Duodenal mucosa (tissue), 2 donors: ENCODE results near the gene FLVCR1.

Source experiments
- H3K27ac ChIP-seq: one replicate; pipeline ENCODE4 v1.7.0; 2013; ENCODE audit warnings: low read depth, low read length
- H3K27me3 ChIP-seq, 2 donors: one replicate each; pipeline ENCODE4 v1.7.0; 2013; ENCODE audit warnings: low read length in 2 of 2, control low read depth in 1 of 2; ENCODE audit not compliant: insufficient read depth in 2 of 2, control insufficient read depth in 1 of 2
- H3K36me3 ChIP-seq, 2 donors: one replicate each; pipeline ENCODE4 v1.7.0; 2013; ENCODE audit warnings: low read length in 2 of 2, control low read depth in 1 of 2; ENCODE audit not compliant: insufficient read depth in 2 of 2, control insufficient read depth in 1 of 2
- H3K4me1 ChIP-seq, 2 donors: one replicate each; pipeline ENCODE4 v1.7.0; 2013; ENCODE audit warnings: low read length in 2 of 2, control low read depth in 1 of 2; ENCODE audit not compliant: insufficient read depth in 2 of 2, control insufficient read depth in 1 of 2
- H3K4me3 ChIP-seq, 2 donors: one replicate each; pipeline ENCODE4 v1.7.0; 2013; ENCODE audit warnings: low read length in 2 of 2, low read depth in 1 of 2
- H3K9ac ChIP-seq, 2 donors: one replicate each; pipeline ENCODE4 v1.7.0; 2013; ENCODE audit warnings: low read length in 2 of 2, low read depth in 1 of 2
- H3K9me3 ChIP-seq, 2 donors: one replicate each; pipeline ENCODE4 v1.7.0; 2013; ENCODE audit warnings: low read length in 2 of 2, control low read depth in 1 of 2; ENCODE audit not compliant: control insufficient read depth in 1 of 2

Gene FLVCR1

GRCh38 chr1:212920896-212921295 is 62.8 kb downstream of the FLVCR1 start:
- no peak overlapping the region for H3K9ac ChIP-seq
- no peaks in the 10 kb centered on the region for H3K27me3 ChIP-seq

DNA sequence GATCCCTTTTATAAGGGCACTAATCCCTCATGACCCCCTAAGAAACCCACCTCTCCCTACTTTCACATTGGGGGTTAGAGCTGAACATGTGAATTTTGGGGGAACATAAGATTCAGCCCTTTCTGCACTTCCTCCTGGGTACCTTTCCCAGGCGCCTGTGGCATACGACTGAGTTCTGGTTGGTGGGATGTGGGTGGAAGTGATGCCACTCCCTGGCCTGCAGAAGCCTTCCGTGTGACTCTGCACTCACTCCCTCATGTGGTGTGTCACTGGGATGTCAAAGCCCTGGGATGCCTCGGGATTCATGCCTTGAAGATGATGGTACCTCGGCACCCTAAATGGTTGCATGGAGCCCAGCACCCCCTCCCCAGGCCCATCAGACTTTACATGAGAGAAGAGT is 63.9 kb downstream of the FLVCR1 start:
- H3K27ac ChIP-seq: no peak overlapping the region
- no peaks in the 10 kb centered on the region for H3K4me1 ChIP-seq
- H3K27me3 ChIP-seq: no peaks in the 10 kb centered on the region
- no peaks in the 10 kb centered on the region for H3K9me3 ChIP-seq
- no peak overlapping the region for H3K9ac ChIP-seq
- H3K4me3 ChIP-seq: no peak overlapping the region
- no peaks in the 10 kb centered on the region for H3K36me3 ChIP-seq

More at GRCh38 chr1:212920896-212921295, 62.8 kb downstream of the FLVCR1 start:
- Histone ChIP-seq H3K36me3 (no peaks in the 10 kb centered on the region), H3K4me1 (peaks cover 0 to 3% of the 10 kb centered on the region in 2 donors), H3K9me3 (no peaks in the 10 kb centered on the region), H3K4me3 (no peak overlapping the region), H3K27ac (no peak overlapping the region)

DNA sequence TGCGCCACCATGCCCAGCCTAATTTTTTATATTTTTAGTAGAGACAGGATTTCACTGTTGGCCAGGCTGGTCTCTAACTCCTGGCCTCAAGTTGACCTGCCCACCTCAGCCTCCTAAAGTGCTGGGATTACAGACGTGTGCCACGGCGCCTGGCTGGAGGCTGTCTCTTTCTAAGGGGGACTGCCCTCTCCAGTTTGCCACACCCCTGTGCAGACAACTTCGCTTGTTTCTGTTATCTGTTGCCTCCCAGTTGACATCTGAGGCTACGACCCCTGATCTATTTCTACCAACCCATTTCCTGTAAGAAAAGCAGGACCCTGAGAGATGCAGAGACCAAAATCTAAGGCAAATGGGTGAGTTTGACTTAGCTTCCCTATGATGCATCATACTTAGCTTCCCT is 68.3 kb downstream of the FLVCR1 start:
- Histone ChIP-seq H3K9me3 (no peaks in the 10 kb centered on the region), H3K27ac (no peak overlapping the region), H3K27me3 (no peaks in the 10 kb centered on the region), H3K4me1 (no peaks in the 10 kb centered on the region), H3K4me3 (no peak overlapping the region), H3K36me3 (no peaks in the 10 kb centered on the region), H3K9ac (no peak overlapping the region)

GRCh38 chr1:212928323-212929291 is 70.5 kb downstream of the FLVCR1 start:
- Histone ChIP-seq H3K36me3 (no peaks in the 10 kb centered on the region), H3K4me1 (no peaks in the 10 kb centered on the region), H3K9ac (no peak overlapping the region), H3K27ac (no peak overlapping the region), H3K27me3 (no peaks in the 10 kb centered on the region), H3K4me3 (no peak overlapping the region), H3K9me3 (no peaks in the 10 kb centered on the region)

GRCh38 chr1:212930986-212931678 is 73.1 kb downstream of the FLVCR1 start:
- no peaks in the 10 kb centered on the region for H3K4me1 ChIP-seq
- H3K4me3 ChIP-seq: no peak overlapping the region
- H3K36me3 ChIP-seq: no peaks in the 10 kb centered on the region
- H3K27me3 ChIP-seq: no peaks in the 10 kb centered on the region
- no peak overlapping the region for H3K9ac ChIP-seq
- H3K9me3 ChIP-seq: no peaks in the 10 kb centered on the region
- no peak overlapping the region for H3K27ac ChIP-seq

GRCh38 chr1:212933815-212934471 is 75.9 kb downstream of the FLVCR1 start:
- Histone ChIP-seq H3K36me3 (no peaks in the 10 kb centered on the region), H3K4me3 (no peak overlapping the region), H3K27ac (no peak overlapping the region), H3K9me3 (no peaks in the 10 kb centered on the region), H3K4me1 (no peaks in the 10 kb centered on the region), H3K27me3 (no peaks in the 10 kb centered on the region), H3K9ac (no peak overlapping the region)

GRCh38 chr1:212935387-212935981 is 77.4 kb downstream of the FLVCR1 start:
- no peak overlapping the region for H3K4me3 ChIP-seq
- H3K27me3 ChIP-seq: no peaks in the 10 kb centered on the region
- H3K36me3 ChIP-seq: no peaks in the 10 kb centered on the region
- H3K9ac ChIP-seq: no peak overlapping the region
- H3K9me3 ChIP-seq: no peaks in the 10 kb centered on the region
- no peaks in the 10 kb centered on the region for H3K4me1 ChIP-seq
- no peak overlapping the region for H3K27ac ChIP-seq

- no peaks in the 10 kb centered on the region for H3K27me3 ChIP-seq
- no peak overlapping the region for H3K4me3 ChIP-seq
- H3K36me3 ChIP-seq: no peaks in the 10 kb centered on the region
- H3K9me3 ChIP-seq: no peaks in the 10 kb centered on the region
- no peak overlapping the region for H3K9ac ChIP-seq
- no peak overlapping the region for H3K27ac ChIP-seq
- no peaks in the 10 kb centered on the region for H3K4me1 ChIP-seq
These were observed 79.0 kb downstream of the FLVCR1 start for GRCh38 chr1:212937034-212937433.

GRCh38 chr1:212938846-212939245 is 80.8 kb downstream of the FLVCR1 start:
- Histone ChIP-seq H3K9ac (no peak overlapping the region), H3K36me3 (no peaks in the 10 kb centered on the region), H3K27me3 (no peaks in the 10 kb centered on the region), H3K4me1 (no peaks in the 10 kb centered on the region), H3K27ac (no peak overlapping the region), H3K9me3 (no peaks in the 10 kb centered on the region), H3K4me3 (no peak overlapping the region)
